ENCODE results near the gene TM2D3. TPM values are rescaled to one million over a fixed set of nuclear protein-coding genes. Genes with fewer than 3 reads are reported as not detected.

TM2D3 gene
- total and polyA plus RNA-seq, 2 donors (not counting 3 experiments of a cell fraction or from before 2014, with no cell fraction given): 34.3 to 51.5 TPM

DNA sequence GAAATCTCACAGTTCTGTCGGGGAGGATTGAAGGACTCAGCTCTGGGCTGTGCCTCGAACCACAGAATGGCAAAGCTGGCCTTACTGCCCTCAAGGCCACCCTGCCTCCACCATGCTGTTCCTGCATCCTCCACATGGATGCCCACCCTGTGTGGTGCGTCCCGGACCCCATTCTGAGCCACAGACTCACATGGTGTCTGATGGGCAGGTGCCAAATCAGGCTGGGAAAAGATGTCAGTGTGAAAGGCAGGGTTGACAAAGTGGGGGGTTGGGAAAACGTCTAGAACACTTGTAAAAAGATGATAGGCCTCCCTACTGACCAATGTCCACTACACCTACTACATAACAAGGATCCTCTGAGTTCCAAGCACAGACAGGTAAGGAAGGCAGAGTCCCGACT, 49.4 kb downstream of the TM2D3 start:
- no peak overlapping the region for H3K9ac ChIP-seq (replicated peaks; ENCODE audit: extremely low read depth, insufficient read depth, low read length)
- H2AFZ ChIP-seq (ENCODE audit: low read depth, low read length): no peak overlapping the region
- H3K36me3 ChIP-seq (ENCODE audit: control insufficient read depth in 2 of 2, extremely low read depth in 1 of 2, insufficient read depth in 2 of 2, low read length in 2 of 2): no peaks in the 10 kb centered on the region
- no peaks in the 10 kb centered on the region for H3K9me1 ChIP-seq (replicated peaks; ENCODE audit: control insufficient read depth, extremely low read depth, insufficient read depth, low read length)
- no peak for TF ChIP-seq JUN (IDR thresholded peaks at IDR 0.05; ENCODE audit: borderline replicate concordance, insufficient read depth, insufficient read length, low read depth)
- TF ChIP-seq POLR2AphosphoS5 (IDR thresholded peaks at IDR 0.05; ENCODE audit: insufficient read depth, low read depth, low read length): no peak
- no peak for TF ChIP-seq MYC (IDR thresholded peaks at IDR 0.05; ENCODE audit: low read depth, low read length)
- TF ChIP-seq, protein P1, sequence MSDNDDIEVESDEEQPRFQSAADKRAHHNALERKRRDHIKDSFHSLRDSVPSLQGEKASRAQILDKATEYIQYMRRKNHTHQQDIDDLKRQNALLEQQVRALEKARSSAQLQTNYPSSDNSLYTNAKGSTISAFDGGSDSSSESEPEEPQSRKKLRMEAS (IDR thresholded peaks at IDR 0.05; ENCODE audit: insufficient read depth, insufficient read length): no peak
- no peak for TF ChIP-seq FOS (IDR thresholded peaks at IDR 0.05; ENCODE audit: borderline replicate concordance, insufficient read depth, low read length)
- TF ChIP-seq, protein P2, sequence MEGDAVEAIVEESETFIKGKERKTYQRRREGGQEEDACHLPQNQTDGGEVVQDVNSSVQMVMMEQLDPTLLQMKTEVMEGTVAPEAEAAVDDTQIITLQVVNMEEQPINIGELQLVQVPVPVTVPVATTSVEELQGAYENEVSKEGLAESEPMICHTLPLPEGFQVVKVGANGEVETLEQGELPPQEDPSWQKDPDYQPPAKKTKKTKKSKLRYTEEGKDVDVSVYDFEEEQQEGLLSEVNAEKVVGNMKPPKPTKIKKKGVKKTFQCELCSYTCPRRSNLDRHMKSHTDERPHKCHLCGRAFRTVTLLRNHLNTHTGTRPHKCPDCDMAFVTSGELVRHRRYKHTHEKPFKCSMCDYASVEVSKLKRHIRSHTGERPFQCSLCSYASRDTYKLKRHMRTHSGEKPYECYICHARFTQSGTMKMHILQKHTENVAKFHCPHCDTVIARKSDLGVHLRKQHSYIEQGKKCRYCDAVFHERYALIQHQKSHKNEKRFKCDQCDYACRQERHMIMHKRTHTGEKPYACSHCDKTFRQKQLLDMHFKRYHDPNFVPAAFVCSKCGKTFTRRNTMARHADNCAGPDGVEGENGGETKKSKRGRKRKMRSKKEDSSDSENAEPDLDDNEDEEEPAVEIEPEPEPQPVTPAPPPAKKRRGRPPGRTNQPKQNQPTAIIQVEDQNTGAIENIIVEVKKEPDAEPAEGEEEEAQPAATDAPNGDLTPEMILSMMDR (IDR thresholded peaks at IDR 0.05; ENCODE audit: extremely low read depth in 1 of 2, insufficient read depth in 1 of 2, low read depth in 1 of 2, low read length in 2 of 2): no peak
- no peak for TF ChIP-seq GATA2 (IDR thresholded peaks at IDR 0.05; ENCODE audit: insufficient read depth, insufficient read length, low read depth, low read length)
- no peak for TF ChIP-seq EZH2 (IDR thresholded peaks at IDR 0.05; ENCODE audit: borderline replicate concordance, low read depth, low read length, severe bottlenecking)
- TF ChIP-seq POLR2A (IDR thresholded peaks at IDR 0.05; ENCODE audit: low read depth, low read length): no peak
- ChIA-PET POLR2A (no interaction called here), CTCF (no interaction called here)
- no peaks in the 10 kb centered on the region for H3K9me3 ChIP-seq (replicated peaks; ENCODE audit: control insufficient read depth, insufficient read depth, low read length)
- no TSS peak for BruUV-seq (replicated peaks)
- no peak for DNase-seq (ENCODE audit: low read depth, low spot score)
- no peaks in the 10 kb centered on the region for H3K4me1 ChIP-seq (ENCODE audit: control insufficient read depth, extremely low read depth, insufficient read depth, low read length)
- intact Hi-C loops (cut with micrococcal nuclease) (no loop called here), dilution Hi-C loops (cut with MboI; ENCODE audit: extremely low pct_ligation_motif_present, low sequenced_read_pairs) (no loop called here)
- no peaks in the 10 kb centered on the region for H3K79me2 ChIP-seq (ENCODE audit: control insufficient read depth, insufficient read depth, low read length)
- no peak overlapping the region for H3K27ac ChIP-seq (ENCODE audit: insufficient read depth, low read depth, low read length)
- H3K4me3 ChIP-seq (replicated peaks in 1 of 3; ENCODE audit: insufficient read depth in 1 of 3, low read depth in 1 of 3, low read length in 3 of 3): no peak overlapping the region
- H4K20me1 ChIP-seq (replicated peaks; ENCODE audit: control insufficient read depth, extremely low read depth, insufficient read depth, low read length): no peaks in the 10 kb centered on the region
- FAIRE-seq: no peak
- no peak overlapping the region for H3K4me2 ChIP-seq (ENCODE audit: insufficient read depth, low read length)
- no peaks in the 10 kb centered on the region for H3K27me3 ChIP-seq (ENCODE audit: control insufficient read depth in 2 of 2, insufficient read depth in 2 of 2, low read length in 2 of 2)
